ENCODE data around the gene PRMT5. TPM values are rescaled to one million over a fixed set of nuclear protein-coding genes. Genes with fewer than 3 reads are reported as not detected.
"Not testable (repeated sequence)": the region's sequence is repeated elsewhere in the genome, so short reads cannot be mapped to it uniquely, and the experiment has no call there.

Gene PRMT5
- total RNA-seq, 4 donors from 2014 or later: 42.9 to 53.2 (median 48.3) TPM

DNA sequence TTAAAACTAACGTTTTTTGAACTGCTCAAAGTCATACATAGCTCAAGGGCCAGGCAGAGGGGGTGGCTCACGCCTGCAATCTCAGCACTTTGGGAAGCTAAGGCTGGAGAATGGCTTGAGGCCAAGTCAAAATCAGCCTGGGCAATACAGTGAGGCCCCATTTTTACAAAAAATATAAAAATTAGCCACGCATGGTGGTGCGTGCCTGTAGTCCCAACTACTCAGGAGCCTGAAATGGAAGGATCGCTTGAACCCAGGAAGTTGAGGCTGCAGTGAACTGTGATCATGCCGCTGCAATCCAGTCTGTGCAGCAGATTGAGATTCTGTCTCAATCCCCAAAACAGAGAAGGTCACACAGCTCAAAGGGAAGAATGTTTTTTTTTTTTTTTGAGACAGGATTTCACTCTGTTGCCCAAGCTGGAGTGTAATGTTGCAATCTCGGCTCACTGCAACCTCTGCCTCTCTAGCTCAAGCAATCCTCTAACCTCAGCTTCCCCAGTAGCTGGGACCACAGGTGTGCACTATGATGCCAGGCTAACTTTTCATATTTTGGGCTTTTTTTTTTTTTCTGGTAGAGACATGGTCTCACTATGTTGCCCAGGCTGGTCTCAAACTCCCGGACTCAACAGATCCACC, 13.2 kb downstream of the PRMT5 start:
- TF ChIP-seq POLR2A (IDR thresholded peaks at IDR 0.05): no peak
- TF ChIP-seq, protein P1, sequence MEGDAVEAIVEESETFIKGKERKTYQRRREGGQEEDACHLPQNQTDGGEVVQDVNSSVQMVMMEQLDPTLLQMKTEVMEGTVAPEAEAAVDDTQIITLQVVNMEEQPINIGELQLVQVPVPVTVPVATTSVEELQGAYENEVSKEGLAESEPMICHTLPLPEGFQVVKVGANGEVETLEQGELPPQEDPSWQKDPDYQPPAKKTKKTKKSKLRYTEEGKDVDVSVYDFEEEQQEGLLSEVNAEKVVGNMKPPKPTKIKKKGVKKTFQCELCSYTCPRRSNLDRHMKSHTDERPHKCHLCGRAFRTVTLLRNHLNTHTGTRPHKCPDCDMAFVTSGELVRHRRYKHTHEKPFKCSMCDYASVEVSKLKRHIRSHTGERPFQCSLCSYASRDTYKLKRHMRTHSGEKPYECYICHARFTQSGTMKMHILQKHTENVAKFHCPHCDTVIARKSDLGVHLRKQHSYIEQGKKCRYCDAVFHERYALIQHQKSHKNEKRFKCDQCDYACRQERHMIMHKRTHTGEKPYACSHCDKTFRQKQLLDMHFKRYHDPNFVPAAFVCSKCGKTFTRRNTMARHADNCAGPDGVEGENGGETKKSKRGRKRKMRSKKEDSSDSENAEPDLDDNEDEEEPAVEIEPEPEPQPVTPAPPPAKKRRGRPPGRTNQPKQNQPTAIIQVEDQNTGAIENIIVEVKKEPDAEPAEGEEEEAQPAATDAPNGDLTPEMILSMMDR (IDR thresholded peaks at IDR 0.05): no peak
- intact Hi-C loops (cut with DNase I; ENCODE audit: low total_unique reads): no loop called here
- WGBS, 2 donors: 79 to 81% methylated on average over 8 of the region's 8 CpGs
- no peak overlapping the region for H3K4me3 ChIP-seq (ENCODE audit: low read depth, poor library complexity, severe bottlenecking)
- DNase-seq (ENCODE audit: low spot score in 2 of 2): no peak

DNA sequence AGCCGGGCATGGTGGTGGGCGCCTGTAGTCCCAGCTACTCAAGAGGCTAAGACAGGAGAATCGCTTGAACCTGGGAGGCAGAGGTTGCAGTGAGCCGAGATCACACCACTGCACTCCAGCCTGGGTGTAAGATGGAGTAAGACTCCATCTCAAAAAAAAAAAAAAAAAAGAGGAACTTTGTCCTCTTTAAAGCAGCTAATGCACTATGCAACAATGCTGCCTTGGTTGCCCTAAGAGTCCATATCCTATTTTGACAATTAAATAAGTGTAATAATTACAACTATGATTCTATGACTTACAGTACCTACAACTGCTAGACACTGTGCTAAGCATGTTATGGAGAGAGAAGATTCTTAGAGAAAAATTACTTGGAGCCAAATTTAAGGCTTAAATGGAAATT, 14.3 kb downstream of the PRMT5 start:
- 97% methylated on average over 4 of the region's 4 CpGs for WGBS, 2 donors
- DNase-seq (ENCODE audit: low spot score in 2 of 2); H3K4me3 ChIP-seq (ENCODE audit: low read depth, poor library complexity, severe bottlenecking); intact Hi-C loops (cut with DNase I; ENCODE audit: low total_unique reads): not testable (repeated sequence)

DNA sequence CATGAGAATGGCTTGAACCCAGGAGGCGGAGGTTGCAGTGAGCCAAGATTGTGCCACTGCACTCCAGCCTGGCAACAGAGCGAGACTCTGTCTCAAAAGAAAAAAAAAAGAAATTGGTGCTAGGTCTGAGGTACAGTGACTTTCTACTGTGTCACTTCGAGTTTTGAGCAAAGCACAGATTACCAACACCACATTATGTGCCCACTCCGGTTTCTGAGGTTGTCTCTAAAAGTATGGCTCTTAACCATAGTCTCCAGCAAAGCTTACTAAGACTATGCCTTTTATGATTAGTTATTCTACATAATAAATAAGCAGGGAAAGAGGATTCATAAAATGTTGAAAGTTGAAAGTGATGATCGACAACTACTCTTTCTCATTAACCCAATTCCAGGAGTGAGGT, 18.3 kb downstream of the PRMT5 start:
- intact Hi-C loops (cut with DNase I; ENCODE audit: low total_unique reads): no loop called here
- 89% methylated on average over 5 of the region's 5 CpGs for WGBS, 2 donors
- no peak for DNase-seq (ENCODE audit: low spot score in 2 of 2)
- TF ChIP-seq, protein P1 (IDR thresholded peaks at IDR 0.05): no peak
- TF ChIP-seq POLR2A (IDR thresholded peaks at IDR 0.05): no peak
- no peak overlapping the region for H3K4me3 ChIP-seq (ENCODE audit: low read depth, poor library complexity, severe bottlenecking)

DNA sequence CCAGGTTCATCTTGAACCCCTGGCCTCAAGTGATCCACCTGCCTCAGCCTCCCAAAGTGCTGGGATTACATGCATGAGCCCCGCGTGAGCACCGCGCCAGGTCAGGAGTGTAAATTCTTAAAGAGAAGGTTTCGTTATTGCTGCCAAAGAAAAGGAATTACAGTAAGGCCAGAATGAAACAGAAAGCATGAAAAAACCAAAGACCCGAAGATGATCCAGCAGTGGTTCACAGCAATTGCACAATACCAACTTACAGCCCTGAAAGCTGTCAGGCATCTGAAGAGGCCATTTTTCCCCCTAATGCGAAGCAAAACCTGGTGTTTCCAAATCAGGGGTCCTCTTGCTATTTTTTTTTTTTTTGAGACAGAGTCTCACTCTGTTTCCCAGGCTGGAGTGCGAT, 20.6 kb downstream of the PRMT5 start:
- 85 to 86% methylated on average over 8 of the region's 8 CpGs for WGBS, 2 donors
- no peak for DNase-seq (ENCODE audit: low spot score in 2 of 2)
- TF ChIP-seq, protein P1 (IDR thresholded peaks at IDR 0.05): no peak
- TF ChIP-seq POLR2A (IDR thresholded peaks at IDR 0.05): no peak
- intact Hi-C loops (cut with DNase I; ENCODE audit: low total_unique reads): no loop called here
- no peak overlapping the region for H3K4me3 ChIP-seq (ENCODE audit: low read depth, poor library complexity, severe bottlenecking)

DNA sequence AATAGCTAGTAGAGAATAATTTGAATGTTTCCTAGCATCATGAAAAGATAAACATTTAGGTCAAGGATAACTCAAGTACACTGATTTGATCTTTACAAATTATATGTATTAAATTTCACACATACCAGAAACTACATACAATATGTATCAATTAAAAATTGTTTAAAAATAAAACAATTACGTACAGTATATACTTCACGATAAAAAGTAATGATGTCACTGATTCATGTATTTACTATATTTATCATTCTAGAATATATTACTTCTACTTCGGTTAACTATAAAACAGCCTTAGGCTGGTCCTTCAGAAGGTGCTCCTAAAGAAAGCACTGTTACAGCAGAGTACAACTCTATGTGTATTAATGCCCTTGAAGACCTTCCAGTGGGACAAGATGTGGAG, 21.7 kb downstream of the PRMT5 start:
- intact Hi-C loops (cut with DNase I; ENCODE audit: low total_unique reads): no loop called here
- 87 to 91% methylated on average over 3 of the region's 3 CpGs for WGBS, 2 donors
- no peak for TF ChIP-seq POLR2A (IDR thresholded peaks at IDR 0.05)
- TF ChIP-seq, protein P1 (IDR thresholded peaks at IDR 0.05): no peak
- DNase-seq (ENCODE audit: low spot score in 2 of 2): no peak
- H3K4me3 ChIP-seq (ENCODE audit: low read depth, poor library complexity, severe bottlenecking): no peak overlapping the region

DNA sequence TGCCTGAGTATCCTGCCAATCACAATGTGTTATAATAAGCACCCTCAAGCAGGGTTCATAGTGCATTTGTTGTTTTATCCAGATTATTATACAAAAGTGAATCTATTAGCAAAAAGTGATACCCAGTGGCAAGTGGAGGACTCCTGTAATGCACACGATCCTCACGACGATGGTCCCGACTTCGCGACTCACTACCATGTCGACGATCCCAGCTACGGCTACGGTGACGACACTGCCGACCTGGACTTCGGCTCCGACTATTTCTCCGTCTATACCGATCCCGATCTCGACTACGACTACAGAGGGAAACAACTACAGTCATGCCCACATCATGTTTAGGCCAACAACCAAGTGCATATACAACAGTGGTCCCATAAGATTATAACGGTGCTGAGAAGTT, 23.1 kb downstream of the PRMT5 start:
- DNase-seq (ENCODE audit: low spot score in 2 of 2): no peak
- intact Hi-C loops (cut with DNase I; ENCODE audit: low total_unique reads): no loop called here
- 96 to 97% methylated on average over 20 of the region's 20 CpGs for whole genome bisulfite sequencing, 2 donors
- no peak for TF ChIP-seq POLR2A (IDR thresholded peaks at IDR 0.05)
- TF ChIP-seq, protein P1 (IDR thresholded peaks at IDR 0.05): no peak
- H3K4me3 ChIP-seq (ENCODE audit: low read depth, poor library complexity, severe bottlenecking): no peak overlapping the region

Data from lower leg skin (tissue), 4 donors.